ENCODE measurements around the gene PEPD.

The PEPD gene

DNA sequence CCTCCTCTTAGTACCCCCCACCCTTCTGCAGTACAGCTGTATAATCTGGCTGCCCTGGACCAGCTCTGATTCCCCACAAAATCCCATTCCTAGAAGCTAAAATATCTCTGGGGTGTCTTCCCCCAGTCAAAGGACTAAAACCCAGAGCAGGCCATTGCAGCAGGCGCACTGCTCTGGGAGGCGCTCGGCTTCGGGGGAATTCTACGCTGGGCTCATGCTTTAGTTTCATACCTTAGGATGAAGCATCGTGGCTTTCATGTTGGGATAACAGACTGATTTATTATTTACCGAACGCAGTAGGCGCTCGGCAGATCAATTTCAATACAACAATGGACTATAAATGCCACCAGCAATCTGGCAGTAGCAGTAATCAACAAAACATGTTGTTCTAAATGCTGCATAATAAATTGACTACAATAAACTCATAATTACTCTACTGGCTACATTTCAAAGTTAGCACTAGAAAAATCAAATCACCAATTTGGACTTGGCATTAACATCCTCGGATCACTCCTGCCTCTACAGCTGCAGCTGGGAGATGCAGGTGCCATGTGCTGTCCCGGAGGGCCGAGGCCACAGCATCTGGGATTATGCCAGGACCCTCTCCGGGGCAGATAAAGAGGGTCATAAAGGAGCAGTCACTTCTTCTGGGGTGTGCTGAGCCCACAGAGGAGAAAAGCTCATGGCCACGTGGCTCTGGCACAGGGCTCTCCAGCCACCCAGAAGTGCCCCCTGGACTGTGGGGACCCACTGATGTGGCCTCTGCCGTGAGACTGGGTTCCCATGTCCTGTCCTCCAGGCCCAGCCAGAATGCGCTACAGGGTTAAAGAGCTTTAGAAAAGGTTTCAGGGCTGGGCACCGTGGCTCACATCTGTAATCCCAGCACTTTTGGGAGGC is 112.8 kb downstream of the PEPD start:
- DNase-seq (ENCODE audit: low spot score) (no peak), FAIRE-seq (no peak)

DNA sequence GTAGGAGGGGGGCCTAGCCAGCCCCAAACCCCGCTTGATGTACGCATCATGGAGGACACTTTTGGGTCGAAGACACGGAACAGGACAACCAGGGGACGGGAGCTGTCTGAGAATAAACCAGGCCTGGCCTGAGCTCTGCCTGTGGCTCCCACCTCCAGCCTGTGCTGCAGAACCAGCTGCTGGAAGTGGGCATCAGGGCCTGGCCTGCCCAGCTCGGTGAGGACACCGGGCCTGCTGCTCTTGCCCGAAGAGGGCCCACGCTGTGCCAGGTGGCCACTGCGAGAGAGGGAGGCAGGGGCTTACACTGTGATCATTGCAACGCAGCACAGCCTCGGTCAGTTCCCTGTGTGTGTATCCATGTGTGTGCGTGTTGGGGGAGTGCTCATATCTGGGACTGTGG is 113.5 kb downstream of the PEPD start:
- FAIRE-seq: no peak

GRCh38 chr19:33407716-33408115 is 113.9 kb downstream of the PEPD start:
- no peak for FAIRE-seq

More for the DNA sequence above, 113.5 kb downstream of the PEPD start:
- DNase-seq (ENCODE audit: low spot score): no peak

GRCh38 chr19:33407140-33407551 is 114.4 kb downstream of the PEPD start:
- FAIRE-seq (no peak), DNase-seq (ENCODE audit: low spot score) (no peak)

More at GRCh38 chr19:33407716-33408115, 113.9 kb downstream of the PEPD start:
- no peak for DNase-seq (ENCODE audit: low spot score)

- peak; percentile 96 for FAIRE-seq
Measured at GRCh38 chr19:33406521-33407139, 115.0 kb downstream of the PEPD start.

GRCh38 chr19:33405553-33406461 is 115.8 kb downstream of the PEPD start:
- no peak for DNase-seq (ENCODE audit: low spot score)
- FAIRE-seq: no peak

More at GRCh38 chr19:33406521-33407139, 115.0 kb downstream of the PEPD start:
- peak; percentile 84 for DNase-seq (ENCODE audit: low spot score)

DNA sequence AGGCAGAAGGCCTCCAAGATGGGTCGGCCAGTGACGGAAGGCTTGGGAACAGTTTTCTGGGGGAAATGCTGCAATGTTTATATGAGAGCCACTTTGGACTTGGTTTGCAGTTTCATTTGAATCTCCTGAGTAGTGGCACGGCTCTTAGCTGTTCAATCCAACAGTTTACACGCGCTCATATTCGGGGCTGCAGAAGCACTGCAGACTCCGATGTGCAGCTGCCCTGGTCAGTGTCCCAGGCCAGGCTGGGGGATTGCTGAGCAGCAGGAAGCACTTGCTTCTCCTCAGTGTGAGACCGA is 116.4 kb downstream of the PEPD start:
- FAIRE-seq (no peak), DNase-seq (ENCODE audit: low spot score) (no peak)

GRCh38 chr19:33404506-33405253 is 116.9 kb downstream of the PEPD start:
- DNase-seq (ENCODE audit: low spot score): no peak
- FAIRE-seq: no peak

GRCh38 chr19:33403973-33404304 is 117.7 kb downstream of the PEPD start:
- FAIRE-seq: no peak
- DNase-seq (ENCODE audit: low spot score): no peak

DNA sequence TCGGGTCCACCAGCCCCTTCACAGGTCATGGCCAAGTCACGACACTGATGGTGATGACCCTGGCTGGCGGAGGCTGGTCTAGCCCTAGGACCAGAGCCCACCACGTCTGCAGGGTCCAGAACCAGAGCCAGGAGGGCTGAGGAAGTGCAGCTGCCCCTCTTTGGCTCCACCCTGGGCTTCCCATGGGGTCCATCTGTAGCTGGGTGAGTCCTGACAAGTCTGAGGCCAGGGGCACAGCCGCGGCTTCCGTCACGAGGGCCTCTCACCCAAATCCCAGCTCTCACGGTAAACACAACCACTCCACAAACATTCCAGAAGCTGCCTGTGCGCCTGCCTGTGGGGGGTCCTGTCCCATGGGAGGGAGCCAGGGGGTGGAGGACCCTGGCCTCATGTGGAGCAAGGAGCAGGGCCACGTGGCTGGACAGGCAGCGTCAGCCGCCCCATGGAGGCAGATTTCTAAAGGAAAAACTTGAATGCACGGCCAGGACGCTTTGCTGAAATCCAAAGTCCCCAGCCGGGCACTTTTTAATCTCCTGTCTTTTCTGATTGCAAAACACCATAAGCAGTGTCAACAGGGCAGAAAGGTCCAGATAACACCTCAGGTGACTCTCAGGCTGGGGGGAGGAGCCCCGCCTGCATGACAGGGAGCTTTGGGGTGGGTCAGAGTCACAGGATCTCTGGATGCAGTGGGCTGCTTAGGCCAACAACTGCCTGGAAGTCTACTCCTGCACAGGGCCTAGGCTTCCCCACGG is 118.2 kb downstream of the PEPD start:
- DNase-seq (ENCODE audit: low spot score) (no peak), FAIRE-seq (no peak)

GRCh38 chr19:33402421-33403220 is 119.0 kb downstream of the PEPD start:
- DNase-seq (ENCODE audit: low spot score) (no peak), FAIRE-seq (no peak)

DNA sequence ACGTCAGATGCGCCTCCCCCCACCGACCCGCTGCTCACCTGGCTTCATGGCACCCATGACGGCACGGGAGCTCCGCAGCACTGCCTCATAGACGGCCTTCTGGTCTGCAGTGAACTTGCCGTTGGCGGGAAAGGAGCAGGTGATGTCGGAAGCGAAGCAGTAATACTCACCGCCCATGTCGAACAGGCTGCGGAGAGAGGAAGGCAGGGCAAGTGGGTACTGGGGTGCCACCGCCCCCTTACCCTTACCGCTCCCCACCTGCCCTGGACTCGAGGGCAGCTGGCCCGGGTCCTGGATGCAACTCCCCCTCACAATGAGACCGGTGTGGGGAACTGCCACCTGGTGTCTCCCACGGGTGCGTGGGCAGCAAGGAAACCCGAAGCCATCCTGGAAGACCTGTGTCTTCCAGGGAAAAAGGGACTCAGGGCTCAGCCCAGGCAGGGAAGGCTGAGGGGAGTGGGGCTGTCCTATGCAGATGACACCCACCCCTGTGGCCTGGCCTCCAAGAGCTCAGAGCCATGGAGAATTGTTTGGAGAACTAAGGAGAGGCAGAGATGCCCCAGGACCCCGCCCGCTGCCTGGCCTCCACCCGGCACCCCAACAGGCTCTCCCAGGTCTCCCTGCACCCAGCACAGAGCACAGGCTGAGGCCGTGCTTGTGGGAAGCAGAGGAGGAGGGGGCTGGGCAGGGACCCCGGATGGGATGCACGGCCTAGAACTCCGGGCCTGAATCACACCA is 119.7 kb downstream of the PEPD start:
- DNase-seq (ENCODE audit: low spot score): no peak
- no peak for FAIRE-seq

GRCh38 chr19:33400856-33401682 is 120.5 kb downstream of the PEPD start:
- FAIRE-seq (no peak), DNase-seq (ENCODE audit: low spot score) (no peak)

GRCh38 chr19:33399745-33400681 is 121.6 kb downstream of the PEPD start:
- no peak for FAIRE-seq
- DNase-seq (ENCODE audit: low spot score): no peak

DNA sequence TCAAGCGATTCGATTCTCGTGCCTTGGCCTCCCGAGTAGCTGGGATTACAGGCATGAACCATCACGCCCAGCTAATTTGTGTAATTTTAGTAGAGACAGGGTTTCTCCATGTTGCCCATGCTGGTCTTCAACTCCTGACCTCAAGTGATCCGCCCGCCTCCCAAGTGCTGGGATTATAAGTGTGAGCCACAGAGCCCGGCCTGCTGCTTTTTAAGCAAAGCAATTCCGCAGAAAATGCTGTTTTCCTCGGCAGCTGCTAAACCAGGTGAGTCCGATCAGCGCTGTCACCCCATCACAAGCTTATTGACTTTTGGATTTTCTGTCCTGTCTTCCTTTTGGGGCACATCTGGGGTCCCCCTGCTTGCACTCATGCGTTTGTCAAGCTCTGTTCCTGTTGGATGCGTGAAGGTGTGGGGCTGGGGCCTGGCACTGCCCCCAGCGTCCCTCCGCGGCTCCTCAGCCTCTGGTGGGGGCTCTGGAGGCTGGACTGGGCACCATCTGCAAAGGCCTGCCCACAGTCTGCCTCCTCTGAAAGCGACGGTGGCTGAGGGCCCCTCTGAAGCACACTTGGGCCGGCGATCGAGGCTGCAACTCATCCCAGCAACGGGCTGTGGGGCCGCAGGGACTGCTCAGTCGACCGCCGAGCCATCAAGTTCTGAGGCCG is 122.4 kb downstream of the PEPD start:
- DNase-seq (ENCODE audit: low spot score): no peak
- no peak for FAIRE-seq

GRCh38 chr19:33398361-33399060 is 123.1 kb downstream of the PEPD start:
- FAIRE-seq: no peak
- no peak for DNase-seq (ENCODE audit: low spot score)
